Measurements from ENCODE around the gene RCAN3.

Gene RCAN3

GRCh38 chr1:24551290-24551959 is 48.8 kb downstream of the RCAN3 start:
- DNase-seq (ENCODE audit: low read depth in 2 of 2) = no peak

- DNase-seq (ENCODE audit: low read depth in 2 of 2) = no peak
These were observed 49.4 kb downstream of the RCAN3 start for GRCh38 chr1:24551960-24552571.

DNA sequence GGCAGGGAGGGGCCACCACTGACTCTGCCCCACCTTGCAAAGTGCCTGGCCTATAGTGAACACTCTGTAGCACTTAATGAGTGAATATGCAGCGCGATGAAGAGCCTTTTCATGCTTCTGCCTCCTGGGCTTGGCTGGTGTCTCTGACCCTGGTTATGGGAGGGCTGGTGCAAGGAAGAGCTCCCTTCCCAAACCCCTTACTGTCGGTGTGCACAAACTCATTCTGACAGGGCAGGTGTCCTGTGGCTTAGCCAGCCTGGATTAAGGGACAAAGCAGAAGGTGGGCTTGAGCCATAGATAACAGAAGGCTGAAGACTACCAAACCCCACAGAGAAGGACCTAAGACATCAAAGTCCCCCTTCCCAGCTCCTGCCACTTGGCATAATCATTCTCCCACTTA is 51.3 kb downstream of the RCAN3 start:
- no peak for DNase-seq (ENCODE audit: low read depth in 2 of 2)

DNA sequence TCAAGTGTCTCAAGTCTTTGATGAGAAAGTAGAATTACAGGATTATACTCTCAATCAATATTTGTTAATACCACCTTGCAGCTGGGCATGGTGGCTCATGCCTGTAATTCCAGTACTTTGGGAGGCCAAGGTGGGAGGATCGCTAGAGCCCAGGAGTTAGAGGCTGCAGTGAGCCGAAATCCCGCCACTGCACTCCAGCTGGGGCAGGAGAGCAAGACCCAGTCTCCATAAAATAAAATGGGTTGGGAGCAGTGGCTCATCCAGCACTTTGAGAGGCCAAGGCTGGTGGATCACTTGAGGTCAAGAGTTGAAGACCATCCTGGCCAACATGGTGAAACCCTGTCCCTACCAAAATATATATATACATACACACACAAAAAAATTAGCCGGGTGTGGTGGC is 52.1 kb downstream of the RCAN3 start:
- no peak for DNase-seq (ENCODE audit: low read depth in 2 of 2)

DNA sequence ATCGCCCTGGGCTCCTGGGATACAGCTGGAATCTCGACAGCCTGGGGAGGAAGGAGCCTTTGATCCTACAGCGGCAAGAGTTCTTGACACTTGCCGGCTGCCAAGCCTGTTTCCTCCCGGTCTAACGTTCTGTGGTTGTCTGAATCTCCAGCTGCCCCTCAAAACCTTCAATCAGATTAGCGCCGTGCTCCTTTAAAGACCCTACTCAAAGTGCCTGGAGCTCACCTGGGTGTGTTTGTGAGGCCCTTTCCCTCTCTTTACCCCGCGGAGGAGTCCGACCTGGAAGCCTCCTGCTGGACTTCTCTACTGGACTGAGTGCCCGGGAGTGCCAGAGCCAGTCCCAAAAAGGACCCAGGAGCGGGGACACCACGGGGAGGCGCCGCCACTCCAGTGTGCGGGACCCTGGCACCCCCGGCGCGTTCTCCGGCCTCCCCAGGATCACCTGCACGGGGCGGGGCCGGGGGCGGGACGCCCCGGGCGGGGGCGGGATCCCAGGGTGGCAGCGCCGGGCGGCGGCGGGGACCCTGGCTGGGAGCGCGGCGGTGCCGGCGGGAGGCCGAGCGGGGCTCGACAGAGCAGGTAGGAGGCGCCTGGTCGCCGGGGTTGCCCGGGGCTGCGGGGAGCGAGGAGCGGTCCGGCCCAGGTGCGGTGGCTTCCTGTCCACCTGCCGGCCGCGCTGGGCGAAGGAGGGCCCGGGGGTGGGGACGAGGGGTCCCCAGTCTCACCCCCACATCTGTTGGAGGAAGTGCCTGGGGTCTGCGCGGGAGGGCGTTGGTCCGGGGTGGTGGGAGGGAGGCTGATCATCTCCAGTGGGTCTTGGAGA is 53.2 kb downstream of the RCAN3 start, which contains the start of gene NCMAP:
Gene NCMAP, plus strand, starts transcription at position 497 of the 823 bp plus-strand sequence. CDS start 39,344 bp downstream, outside the sequence.
- no peak for DNase-seq (ENCODE audit: low read depth in 2 of 2)

DNA sequence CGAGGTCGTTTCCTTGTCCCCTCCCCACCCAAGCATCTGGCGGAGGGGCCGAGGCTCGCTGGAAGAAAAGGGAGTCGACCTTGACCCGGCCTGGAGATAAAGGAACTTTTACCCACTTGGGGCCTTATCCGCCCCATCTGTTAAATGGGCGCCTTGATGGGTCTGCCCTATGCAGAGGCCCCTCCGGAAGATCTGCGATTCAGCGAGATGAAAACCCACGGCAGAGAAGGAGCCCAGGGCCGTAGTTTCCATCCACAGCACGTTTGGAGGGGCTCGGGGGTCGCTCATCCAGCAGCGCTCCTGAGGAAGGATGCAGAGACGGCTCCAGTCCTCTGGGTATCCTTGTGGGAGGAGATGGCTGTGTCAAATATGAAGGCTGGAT is 53.8 kb downstream of the RCAN3 start:
- DNase-seq (ENCODE audit: low read depth in 2 of 2) = no peak

DNA sequence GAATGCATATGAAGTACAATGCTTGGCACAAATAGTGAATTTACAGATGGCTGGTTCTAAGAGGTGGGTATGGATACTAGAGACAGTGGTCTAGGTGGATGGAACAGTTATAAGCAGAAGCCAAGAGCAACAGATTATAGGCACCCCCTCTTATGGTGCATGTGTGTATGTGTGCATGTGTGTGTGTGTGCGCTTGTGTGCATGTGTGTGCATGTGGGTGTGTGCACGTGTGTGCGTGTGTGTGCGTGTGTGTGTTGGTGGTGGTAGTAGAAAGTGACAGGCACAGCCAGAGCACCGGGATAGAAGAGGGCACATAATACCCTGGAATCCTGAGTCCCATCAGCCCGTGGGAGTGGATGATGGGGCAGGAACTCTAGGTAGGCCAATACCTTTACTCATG is 54.6 kb downstream of the RCAN3 start:
- DNase-seq (ENCODE audit: low read depth in 2 of 2) = no peak

- no peak for DNase-seq (ENCODE audit: low read depth in 2 of 2)
These were observed 55.1 kb downstream of the RCAN3 start for GRCh38 chr1:24557711-24558131.

GRCh38 chr1:24558455-24558854 is 55.8 kb downstream of the RCAN3 start:
- no peak for DNase-seq (ENCODE audit: low read depth in 2 of 2)

DNA sequence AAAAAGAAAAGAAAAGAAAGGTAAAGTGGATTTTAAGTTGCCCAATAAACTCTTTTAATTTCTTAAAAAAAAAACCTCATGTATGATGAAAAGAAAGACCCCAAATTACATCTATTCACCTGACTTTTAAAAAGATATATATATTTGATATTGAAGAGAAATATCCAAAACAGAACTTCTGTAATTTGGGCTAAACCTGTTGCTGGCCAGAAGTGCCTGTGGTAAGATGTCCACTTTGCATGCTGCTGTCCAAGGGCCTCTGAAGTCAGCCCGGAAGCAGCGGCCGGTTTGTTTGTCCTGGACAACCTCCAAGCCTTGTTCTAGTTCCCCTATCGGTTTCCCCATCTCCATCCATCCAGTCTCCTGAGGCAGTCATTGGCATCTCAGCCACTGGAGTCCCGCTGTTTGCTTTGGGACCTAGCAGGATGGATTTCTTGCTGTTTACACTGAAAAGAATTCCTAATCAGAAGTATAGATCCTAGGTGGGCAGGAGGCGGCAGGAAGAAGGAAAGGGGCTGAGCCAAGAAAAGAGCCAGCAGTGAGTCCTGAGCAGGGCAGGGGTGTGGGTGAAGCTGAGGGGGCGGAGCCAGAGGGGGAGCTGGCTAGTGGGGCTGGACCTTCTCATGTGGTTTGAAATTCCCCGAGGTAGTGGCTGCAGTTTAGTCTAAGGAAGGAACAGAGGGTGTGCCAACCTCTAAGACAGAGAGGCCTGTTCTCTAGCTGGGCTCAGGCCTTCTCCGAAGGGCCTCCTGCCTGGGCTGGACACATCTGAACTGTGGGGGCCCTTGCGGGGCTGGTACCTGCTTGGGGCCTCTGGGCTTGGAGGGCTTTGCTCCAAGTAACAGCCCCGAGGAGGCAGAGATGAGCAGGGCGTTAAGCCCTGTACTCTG is 56.5 kb downstream of the RCAN3 start:
- no peak for DNase-seq (ENCODE audit: low read depth in 2 of 2)

DNA sequence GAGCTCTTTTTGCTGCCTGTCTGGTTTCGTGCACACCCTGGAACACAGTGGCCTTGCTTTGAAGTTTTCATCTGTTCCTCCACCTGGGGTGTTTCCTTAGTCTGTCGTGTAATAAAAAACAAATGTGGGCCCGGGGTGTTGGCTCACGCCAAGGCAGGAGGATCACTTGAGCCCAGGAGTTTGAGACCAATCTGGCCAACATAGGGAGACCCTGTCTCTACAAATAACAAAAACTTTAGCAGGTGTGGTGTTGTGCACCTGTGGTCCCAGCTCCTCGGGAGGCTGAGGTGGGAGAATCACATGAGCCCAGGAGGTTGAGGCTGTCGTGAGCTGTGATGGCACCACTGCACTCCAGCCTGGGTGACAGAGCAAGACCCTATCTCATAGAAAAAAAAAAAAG is 57.7 kb downstream of the RCAN3 start:
- no peak for DNase-seq (ENCODE audit: low read depth in 2 of 2)

DNA sequence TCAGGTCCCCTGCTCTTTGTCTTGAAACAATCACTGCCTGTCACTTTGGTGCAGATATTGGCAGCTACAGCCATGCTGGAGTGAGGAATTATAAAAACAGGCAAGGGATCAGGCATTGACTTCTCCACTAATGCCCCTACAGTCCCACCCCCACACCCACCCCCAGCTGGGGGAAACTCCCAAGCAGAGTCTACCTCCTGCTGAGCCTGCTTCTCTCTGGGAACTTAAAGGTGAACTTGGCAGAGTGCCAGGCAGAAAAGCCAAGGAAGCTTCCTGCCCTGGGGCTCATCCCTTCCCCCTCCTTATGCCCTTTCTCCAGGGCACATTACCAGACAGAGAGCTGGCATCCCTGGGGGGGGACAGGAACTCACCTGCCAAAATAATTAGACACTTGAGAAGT is 60.0 kb downstream of the RCAN3 start:
- DNase-seq (ENCODE audit: low read depth in 2 of 2) = no peak

- DNase-seq (ENCODE audit: low read depth in 2 of 2) = no peak
These were observed 62.1 kb downstream of the RCAN3 start for GRCh38 chr1:24564695-24565094.

- no peak for DNase-seq (ENCODE audit: low read depth in 2 of 2)
These were observed 63.7 kb downstream of the RCAN3 start for GRCh38 chr1:24566236-24566867.

- DNase-seq (ENCODE audit: low read depth in 2 of 2) = no peak
These were observed 65.3 kb downstream of the RCAN3 start for GRCh38 chr1:24567792-24568388.

GRCh38 chr1:24568475-24568874 is 65.8 kb downstream of the RCAN3 start:
- no peak for DNase-seq (ENCODE audit: low read depth in 2 of 2)

DNA sequence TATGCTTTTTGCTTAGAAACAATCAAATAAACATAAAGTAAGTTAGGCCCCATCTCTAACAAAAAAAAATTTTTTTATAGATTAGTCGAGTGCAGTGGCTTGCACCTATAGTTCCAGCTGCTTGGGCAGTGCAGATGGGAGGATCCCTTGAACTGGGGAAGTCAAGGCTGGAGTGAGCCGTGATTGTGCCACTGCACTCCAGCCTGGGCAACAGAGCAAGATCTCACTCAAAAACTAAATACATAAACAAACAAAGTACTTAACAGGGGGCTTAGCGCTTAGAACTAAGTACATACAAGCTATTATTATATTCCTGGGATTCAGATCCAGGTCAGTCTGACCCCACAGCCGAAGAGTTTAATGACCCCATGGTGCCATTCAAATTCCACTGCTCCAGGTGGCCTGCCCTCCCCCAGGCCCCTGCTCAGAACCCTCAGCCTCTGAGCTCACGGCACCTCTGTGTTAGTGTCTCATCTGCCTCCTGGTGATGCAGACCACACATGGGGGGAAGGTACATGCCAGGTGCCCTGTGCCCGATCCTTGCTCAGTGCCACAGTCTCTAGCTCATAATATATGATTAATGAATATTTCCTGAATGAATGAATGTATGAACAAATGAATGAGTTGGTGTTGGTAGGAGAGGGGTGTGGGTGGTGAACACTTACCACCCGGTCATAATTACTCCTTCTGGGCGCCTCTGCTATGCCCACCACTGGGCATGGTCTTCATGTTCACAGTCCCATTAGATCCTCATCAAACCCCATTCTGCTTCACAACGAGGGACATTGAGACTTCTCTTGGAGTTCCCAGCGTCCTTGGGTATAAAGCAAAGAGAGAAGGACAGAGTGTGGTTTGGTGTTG is 67.9 kb downstream of the RCAN3 start:
- no peak for DNase-seq (ENCODE audit: low read depth in 2 of 2)

- no peak for DNase-seq (ENCODE audit: low read depth in 2 of 2)
These were observed 69.7 kb downstream of the RCAN3 start for GRCh38 chr1:24572301-24572700.

GRCh38 chr1:24575905-24576587 is 73.4 kb downstream of the RCAN3 start:
- no peak for DNase-seq (ENCODE audit: low read depth in 2 of 2)

All from stimulated activated CD8-positive, alpha-beta memory T cell treated with anti-CD3 and anti-CD28 coated beads, Interleukin-2, amount 100 ng/mL, for 48 hours (primary cell).